Fibroblast of upper back skin (primary cell): Measurements from ENCODE around the gene RPTOR.

Experiments used
- DNase-seq: peaks from one replicate; pipeline ENCODE4 v3.0.0-alpha.2; 2013

The RPTOR gene

GRCh38 chr17:80671039-80671824 is 126.6 kb downstream of the RPTOR start:
- DNase-seq: no peak

DNA sequence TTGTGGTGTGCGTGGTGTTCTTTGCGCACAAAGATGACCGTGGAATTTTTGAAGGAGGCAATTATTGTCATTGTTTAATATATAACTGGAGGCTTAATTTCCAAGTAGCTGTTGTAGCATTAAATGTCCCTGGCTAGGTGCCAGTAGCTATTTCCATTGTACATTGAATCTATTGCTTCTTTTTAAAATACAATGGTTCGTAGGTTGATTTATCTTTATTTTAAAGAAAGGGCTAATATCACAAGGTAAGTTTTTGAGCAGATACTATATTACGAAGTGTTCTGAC is 127.1 kb downstream of the RPTOR start:
- DNase-seq: no peak

- peak; percentile 28 for DNase-seq
Measured at GRCh38 chr17:80673152-80673920, 128.7 kb downstream of the RPTOR start.

DNA sequence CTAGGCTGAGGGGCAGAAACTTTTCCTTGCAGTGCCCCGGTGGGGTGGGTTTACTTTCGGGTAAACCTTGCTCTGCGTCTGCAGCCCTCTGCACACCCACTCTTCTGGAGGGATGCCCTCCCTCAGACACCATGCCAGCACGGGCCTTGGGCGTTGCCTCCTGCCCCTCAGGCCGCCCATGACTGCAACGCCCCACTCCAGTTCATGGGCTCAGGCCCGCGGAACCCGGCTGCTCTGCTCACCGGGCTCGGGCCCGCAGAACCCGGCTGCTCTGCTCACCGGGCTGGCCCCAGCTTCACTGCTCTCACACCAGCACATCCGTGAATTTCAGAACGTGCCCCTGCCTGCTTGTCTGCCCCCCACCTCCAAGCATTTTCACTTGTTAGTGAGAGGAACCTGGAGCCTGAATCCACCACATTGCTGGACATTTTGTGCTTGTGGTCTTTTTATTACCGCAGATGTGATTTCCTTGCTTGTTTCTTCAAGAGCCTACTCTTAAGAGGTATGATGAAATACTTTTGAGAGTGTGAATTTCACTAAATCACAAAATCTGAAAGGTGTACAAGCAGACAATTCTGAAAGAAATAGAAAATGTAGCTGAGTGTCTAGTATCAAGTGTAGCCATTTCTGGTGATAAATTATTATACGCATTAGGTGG is 130.9 kb downstream of the RPTOR start:
- no peak for DNase-seq

- DNase-seq: no peak
Measured at GRCh38 chr17:80676096-80676466, 131.4 kb downstream of the RPTOR start.

- no peak for DNase-seq
Measured at GRCh38 chr17:80676564-80676963, 131.9 kb downstream of the RPTOR start.

- no peak for DNase-seq
Measured at GRCh38 chr17:80677214-80677756, 132.6 kb downstream of the RPTOR start.

GRCh38 chr17:80679816-80680215 is 135.2 kb downstream of the RPTOR start:
- DNase-seq: no peak

GRCh38 chr17:80681215-80681614 is 136.6 kb downstream of the RPTOR start:
- no peak for DNase-seq

GRCh38 chr17:80682372-80682771 is 137.7 kb downstream of the RPTOR start:
- no peak for DNase-seq

DNA sequence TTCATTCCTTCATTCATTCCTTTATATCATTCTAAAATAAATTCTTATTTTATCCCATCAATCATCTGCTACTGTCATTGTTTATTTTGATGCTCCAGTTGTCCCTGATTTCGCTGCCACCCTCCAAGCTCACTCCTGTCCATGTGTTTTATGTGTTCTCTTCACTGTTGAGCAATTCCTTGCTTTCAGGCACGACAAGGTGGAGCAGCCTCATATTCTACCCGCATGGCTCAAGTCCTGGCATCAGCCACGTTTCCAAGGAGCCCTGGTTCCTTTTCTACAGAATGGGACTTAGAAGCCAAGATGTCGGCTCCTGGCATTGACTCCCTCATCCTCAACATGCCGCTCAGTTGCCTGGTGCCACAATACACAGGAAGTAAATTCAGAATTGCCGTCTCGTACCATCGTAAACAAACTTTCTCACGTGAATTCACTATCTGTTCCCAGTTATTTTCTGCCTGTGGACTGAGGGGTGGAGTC is 139.0 kb downstream of the RPTOR start:
- no peak for DNase-seq

DNA sequence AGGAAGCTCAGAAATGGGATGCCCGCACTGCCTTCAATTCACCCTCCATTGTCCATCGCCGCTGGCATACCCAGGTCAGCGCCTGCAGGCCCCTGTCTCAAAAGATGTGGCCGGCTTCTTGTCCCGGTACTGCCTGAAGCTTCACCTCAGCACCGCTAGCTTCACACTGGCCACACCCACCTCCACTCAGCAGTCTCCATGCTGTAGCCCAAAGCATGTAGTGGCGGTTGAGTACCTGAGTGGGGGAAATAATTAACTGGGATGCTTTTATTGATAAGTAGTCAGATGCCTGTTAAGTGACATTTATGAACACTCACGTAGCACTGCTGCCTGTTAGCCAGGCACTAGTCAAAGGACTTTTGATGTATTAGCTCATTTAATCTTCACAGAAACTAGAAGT is 143.2 kb downstream of the RPTOR start:
- no peak for DNase-seq

GRCh38 chr17:80689129-80689619 is 144.5 kb downstream of the RPTOR start:
- DNase-seq: no peak

DNA sequence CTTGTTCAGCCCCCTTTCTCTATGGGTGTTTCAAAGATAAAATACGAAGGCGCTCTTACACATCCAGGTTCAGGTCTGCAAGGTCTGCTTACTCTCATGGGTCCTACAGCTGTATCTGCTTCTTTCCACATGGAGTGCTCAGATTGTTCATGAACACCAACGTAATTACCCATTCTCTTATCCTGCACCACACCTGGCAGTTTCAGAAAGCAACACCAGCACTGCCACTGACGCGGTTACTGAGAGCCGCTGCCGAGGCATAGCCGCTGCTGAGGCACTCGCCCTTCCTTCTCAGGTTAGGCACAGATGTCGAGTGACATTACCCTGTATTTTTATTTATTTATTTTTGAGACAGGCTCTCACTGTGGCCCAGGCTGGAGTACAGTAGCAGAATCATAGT is 147.1 kb downstream of the RPTOR start:
- no peak for DNase-seq

DNA sequence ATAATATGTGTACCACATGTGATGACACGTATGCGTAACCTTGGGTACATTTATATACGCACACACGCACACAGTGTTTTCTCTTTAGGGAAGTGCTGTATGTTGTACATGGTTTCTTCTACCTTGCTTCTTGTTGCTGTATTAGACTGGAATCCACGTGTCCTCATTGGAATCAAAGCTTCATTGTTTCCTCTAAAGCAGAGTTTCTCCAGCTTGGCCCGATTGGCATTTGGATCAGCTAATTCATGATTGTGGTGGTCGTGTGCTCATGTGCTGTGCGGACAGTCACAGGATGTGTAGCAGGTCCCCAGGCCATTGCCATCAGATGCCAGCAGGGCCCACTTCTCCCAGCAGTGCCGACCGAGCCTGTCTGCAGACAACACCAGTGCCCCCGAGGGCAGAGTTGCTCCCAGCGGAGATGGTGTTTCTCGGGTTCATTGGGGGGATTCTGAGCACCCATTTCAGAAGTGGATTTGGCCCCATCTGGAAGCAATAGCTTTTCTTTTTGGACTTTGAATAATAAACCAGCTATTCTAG is 148.4 kb downstream of the RPTOR start:
- DNase-seq: no peak

- DNase-seq: no peak
Measured at GRCh38 chr17:80693511-80693910, 148.9 kb downstream of the RPTOR start.

DNA sequence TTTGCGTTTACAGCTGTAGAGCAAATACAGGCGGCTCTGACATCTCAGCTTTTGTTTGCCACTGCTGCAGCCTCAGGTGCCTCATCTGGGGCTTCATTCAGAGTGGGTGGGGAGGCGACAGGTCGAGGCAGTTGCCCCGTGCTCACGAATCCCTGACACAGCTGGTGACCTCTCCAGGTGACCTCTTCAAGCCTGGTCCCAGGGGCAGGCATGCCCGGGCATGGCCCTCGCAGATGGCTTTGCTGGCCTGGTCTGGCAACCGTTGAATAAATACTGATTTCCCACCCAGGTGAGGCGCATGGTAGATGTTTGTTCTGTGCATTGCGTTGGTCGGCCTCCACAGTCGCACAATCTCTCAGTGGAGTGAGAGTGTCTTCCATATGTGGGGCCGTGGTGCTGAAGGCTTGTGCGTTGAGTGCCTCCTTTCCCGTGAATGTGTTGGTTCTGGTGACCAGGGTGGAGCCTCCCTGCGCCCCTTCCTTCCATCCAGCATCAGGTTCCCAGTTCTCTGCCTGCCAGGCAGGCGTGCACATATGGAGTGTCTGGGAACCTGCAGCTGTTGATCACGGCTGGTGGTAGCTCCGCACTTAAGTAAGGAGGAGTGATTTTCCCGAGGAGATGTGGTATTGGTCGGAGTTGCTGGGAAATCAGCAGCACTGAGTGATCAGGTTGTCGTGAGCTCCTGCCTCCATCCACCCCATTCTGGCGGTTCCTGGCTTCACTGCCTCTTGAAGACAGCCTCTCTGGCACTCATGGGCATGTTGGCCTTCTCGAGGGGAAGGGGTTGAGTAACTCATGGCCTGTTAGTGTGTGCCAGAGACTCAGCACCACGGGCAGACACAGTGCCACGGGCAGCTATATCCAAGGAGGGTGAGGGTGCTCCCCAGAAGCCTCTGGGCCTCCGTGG is 149.7 kb downstream of the RPTOR start:
- DNase-seq: no peak

GRCh38 chr17:80694992-80695912 is 150.6 kb downstream of the RPTOR start:
- no peak for DNase-seq

DNA sequence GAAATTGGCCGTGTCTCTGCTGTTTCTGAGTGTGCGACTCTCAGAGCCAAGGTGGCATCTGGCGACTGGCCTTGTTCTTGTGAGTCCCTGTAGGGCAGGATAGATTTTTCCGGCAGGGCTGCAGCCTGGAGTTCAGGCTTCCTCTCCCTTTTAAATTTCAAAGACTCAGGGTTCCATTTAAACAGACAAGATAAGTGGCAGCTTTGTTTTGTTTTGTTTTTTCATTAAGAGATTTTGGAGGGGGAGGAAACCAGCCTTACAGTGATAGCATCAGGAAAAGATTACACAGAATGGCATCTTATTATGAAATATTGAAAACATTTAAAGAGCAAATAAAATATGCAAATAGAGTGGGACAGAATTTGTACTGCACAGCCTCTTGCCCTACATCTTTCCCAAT is 151.3 kb downstream of the RPTOR start:
- no peak for DNase-seq

DNA sequence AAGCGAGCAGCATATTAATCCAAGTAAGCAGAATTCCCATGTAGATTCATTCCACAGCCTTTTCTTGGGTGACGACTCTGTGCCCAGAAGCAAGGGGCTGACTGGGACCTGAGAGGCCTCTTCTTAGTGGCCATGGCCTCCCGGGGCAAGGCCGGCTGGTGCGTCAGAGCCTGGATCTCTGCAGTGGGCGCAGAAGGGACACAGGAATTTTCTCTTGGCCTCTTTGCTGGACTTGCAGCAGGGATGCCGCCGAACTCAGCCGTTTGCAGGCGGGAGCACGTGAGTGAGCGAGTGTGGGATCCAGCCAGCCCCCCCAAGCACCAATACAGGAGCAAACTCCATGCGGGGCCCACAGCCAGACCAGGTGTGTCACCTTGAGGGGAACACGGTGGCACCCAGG is 151.8 kb downstream of the RPTOR start:
- DNase-seq: no peak

DNA sequence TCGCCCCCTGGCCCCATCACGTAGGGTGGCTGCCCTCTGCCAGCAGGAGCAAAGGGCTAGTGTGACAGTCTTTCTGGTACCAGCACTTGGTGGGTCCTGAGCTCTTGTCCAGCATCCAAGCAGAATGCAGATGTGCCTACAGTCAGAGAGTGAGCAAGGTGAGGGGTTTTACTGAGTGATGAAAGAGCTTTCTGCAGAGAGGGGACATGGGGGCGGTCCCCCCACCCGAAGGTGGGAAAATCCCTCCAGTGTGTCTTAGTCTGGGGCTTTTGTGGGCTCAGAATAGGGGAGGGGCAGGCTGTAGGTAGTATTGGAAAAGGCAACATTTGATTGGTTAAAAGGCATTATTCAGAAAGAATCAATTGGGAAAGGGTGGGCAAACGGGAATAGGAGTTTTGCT is 152.3 kb downstream of the RPTOR start:
- DNase-seq: no peak
